Activated CD4-positive, alpha-beta T cell treated with anti-CD3 and anti-CD28 coated beads, Interleukin-2, amount 50 U/mL, for 1 hour (primary cell): ENCODE data around the gene HPCA.
A peak's percentile ranks its signal among the peaks of the same experiment; 100 is the strongest.
"Not testable (repeated sequence)": the region's sequence is repeated elsewhere in the genome, so short reads cannot be mapped to it uniquely, and the experiment has no call there.

Experiments used
- DNase-seq: peaks from one replicate; pipeline ENCODE4 v3.0.0-alpha.2; 2020

Gene HPCA

DNA sequence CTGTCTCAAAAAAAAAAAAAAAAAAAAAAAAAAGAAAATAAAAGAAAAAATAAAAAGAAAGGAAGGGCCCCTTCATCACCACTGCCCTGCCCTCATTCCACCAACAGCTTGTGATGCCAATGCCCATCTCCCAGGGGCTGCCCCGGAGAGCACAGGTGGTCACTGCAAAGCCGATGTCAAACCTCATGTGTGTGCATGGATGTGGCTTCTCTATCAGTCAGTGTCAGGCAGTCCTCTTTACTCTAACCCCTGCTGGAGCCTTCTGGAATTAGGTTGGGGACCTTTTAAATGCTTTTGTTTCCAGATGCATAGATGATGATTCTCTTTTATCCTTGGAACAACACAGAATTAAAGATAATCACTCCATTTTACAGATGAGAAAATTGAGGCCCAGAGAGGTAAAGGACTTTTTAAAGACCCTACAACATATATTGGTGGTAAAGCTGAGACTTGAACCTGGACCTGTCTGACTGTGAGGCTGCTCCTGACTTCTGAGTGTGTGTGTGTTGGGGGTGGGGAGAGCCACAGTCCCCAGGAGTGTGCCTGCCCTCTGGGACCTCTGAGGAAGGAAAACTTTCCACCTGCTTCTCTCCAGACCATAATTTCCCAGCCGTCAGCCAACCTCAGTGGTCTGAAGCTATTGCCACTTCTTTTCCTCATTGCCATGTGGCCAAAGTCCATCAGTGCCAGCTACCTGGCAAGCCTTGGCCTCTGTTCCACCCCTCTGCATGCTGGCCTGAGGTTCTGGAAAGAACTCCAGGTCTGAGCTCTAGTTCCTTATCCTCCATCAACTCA lies 17.9 kb downstream of the HPCA start:
- DNase-seq = no peak

DNA sequence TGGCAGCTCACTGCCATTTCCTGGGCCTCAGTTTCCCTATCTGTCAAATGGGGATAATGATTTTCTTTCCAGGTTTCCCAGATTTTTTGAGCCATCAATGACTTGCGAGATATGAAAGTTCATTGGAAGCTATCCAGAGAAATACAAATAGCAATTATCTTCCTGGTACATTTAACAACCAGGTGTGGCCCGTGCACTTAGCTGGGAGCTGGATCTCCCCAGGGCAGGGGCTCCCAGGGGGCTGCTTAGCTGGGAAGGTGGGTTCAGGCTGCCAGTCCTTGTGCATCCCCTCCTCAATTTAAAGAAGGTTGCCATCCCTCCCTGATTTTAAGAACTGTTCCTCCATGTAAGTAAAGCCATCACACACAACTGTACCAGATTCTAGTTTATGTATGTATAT lies 18.5 kb downstream of the HPCA start:
- no peak for DNase-seq

DNA sequence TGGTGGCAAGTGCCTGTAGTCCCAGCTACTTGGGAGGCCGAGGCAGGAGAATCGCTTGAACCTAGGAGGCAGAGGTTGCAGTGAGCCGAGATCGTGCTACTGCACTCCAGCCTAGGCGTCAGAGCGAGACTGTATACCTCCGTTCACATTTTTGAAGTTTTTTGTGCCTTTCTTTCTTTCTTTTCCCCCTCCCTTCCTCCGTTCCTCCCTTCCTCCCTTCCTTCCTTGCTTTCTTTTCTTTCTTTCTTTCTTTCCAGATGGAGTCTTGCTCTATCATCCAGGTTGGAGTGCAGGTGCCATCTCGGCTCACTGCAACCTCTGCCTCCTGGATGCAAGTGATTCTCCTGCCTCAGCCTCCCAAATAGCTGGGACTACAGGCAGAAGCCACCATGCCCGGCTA lies 19.3 kb downstream of the HPCA start:
- not testable (repeated sequence) for DNase-seq

DNA sequence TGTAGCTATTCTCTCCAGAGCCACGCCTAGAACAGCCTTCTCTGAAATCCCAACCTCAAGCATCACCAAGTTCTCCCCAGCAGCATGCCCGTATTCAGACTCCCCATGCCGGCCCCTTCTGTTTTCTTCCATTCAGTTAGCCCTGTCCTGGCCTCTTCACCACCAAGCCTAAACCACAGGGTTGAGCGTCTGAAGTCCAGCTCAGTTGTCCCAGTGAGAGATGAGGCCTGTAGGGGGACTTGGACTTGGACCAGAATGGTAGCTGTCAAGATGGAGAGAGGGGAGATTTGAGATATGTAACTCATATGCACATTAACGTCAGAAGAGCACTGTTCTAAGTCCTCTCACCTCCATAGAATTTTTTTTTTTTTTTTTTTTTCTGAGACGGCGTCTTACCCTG lies 20.4 kb downstream of the HPCA start:
- DNase-seq = no peak

DNA sequence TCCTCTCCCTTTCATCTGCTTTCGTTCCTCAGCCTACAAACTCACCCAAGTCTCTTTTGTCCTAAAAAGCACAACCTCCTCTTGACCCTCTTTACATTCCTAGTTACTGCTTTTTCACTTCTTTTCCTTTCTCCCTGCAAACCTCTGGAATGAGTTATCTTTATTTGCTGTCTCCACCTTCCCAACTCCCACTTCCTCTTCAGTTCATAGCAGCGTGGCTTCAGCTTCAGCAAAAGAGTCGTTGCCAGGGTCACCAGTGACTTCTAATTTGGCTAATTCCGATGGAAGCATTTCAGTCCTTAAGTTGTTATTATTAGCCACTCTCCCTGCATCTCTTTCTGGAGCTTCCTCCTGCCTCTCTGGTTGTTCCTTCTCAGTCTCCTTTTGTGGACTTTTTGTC lies 21.1 kb downstream of the HPCA start:
- no peak for DNase-seq

DNA sequence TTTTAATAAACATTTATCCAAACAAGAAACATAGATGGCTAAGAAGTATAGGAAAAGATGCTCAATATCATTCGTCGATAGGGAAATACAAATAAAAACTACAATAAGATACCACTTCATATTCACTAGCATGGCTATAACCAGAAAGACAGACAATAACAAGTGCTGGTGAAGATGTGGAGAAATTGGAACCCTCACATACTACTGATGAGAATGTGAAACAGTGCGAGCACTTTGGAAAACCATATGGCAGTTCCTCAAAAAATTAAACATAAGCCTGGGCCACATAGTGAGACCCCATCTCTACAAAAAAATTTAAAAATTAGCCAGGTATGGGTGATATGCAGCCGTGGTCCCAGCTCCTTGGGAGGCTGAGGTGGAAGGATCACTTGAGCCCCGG lies 24.0 kb downstream of the HPCA start:
- no peak for DNase-seq

DNA sequence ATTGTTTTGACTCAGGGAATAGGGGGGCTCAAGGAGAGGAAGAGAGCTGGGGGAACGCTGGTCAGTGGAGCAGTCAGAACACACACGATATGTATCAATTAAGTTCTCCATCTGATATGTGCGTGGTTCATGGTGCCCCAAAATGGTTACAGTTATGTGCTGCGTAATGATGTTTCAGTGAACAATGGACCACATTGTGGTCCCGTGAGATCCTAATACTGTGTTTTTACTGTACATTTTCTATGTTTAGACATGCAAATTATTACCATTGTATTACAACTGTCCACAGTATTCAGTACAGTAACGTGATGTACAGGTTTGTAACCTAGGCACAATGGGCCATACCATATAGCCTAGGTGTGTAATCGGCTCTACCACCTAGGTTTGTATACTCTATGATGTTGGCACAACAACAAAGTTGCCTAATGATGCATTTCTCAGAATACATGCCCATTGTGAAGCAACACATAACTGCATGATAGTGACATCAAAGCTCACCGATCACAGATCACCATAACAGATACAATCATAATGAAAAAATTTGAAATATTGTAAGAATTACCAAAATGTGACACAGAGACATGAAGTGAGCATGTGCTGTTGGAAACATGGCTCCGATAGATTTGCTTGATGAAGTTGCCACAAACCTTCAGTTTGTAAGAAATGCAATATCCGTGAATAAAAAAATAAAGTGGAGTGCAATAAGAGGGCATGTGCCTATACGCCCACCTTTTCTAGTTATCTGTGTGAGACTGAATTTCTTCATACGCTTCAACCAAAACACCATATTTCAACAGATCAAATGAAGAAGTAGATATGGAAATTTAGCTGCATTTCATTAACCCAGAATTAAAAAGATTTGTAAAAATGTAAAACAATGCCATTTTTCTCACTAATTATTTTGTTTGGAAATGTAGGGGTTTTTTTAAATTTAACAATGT lies 29.7 kb downstream of the HPCA start:
- DNase-seq = no peak

DNA sequence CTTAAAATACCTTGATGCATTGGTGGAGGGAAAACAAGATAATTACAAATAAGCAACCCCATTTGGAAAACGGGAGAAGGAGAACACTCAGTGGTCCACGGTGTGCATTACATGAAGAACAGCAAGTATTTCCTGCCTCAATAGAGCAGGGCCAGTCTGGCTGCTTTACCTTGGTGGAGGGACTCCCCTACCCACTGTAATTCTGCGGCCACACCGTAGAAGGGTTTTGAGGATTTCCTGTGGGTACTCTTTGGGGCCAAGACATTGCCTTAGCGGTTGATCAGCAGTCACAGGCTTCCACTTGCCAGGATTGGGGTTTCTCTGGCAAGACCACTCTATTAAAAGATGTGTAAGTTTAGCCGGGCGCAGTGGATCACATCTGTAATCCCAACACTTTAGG lies 31.2 kb downstream of the HPCA start:
- DNase-seq = no peak

DNA sequence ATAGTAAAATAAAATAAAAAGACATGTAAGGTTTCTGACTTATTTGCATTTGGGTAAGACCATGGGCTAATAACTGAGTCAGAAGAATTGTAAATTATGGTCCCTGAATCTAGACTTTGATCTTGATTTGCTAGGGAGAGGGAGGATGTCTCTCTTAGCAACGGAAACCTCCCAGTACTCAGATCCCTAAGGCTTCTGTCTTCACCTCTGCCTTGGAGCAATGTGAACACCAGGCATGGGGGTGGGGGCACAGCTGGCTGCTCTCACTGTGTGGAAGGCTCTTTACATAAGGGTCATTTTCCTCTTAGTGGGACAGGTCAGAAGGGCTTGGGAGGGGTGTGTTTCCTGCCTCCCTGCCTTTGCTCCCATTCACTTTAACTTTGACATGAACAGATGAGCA lies 31.9 kb downstream of the HPCA start:
- no peak for DNase-seq

DNA sequence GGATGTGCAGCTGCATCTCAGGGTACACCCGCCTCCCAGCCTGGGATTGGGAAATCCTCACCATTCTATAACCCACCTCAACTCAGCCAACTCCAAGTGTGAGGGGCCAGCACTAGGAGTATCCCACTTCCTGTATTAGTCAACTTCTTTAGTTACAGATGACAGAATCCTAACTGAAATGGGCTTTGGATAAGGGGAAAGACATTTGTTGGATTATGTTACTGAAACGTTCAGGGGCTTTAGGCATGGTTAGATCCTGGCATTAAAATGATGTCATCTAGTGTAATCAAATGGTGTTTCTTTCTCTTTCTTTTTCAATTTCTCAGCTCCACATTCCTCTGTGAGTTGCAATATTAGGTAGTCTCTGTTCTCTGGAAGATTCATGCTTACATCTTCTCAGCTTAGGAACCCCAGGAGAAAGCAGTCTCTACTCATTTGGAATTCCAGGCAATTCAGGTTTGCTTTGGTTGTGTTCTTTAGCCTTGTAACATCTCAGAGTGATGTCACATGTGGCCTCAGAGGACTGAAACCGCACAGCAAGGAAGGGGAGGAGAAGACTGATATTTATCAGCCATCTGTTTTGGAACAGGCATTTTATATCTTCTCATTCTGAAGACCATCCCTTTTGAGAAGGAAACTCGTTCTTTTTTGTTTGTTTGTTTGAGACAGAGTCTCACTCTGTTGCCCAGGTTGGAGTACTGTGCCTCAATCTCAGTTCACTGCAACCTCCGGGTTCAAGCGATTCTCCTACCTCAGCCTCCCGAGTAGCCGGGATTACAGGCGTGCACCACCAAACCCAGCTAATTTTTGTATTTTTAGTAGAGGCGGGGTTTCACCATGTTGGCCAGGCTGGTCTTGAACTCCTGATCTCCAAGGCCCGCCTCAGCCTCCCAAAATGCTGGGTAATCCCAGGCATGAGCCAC lies 33.8 kb downstream of the HPCA start:
- DNase-seq = no peak

DNA sequence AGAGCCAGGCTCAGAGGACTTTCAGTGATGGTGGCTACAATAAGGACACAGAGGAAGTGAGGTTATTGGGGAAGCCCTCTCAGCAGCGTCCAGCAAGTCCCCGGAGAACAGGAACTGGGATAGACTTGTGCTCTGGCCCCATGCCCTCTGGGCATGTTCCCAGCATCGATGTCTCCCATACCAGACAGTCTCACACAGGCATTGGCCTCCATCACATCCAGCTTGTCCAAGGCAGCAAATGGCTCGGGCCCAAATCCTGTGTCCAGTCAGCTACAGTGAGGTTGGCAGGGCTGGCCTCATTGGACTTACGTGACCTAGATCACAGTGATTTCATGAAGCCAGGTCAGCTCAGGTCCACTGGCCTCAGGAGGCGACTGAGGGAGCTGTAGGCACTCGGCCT lies 34.5 kb downstream of the HPCA start:
- DNase-seq = no peak

DNA sequence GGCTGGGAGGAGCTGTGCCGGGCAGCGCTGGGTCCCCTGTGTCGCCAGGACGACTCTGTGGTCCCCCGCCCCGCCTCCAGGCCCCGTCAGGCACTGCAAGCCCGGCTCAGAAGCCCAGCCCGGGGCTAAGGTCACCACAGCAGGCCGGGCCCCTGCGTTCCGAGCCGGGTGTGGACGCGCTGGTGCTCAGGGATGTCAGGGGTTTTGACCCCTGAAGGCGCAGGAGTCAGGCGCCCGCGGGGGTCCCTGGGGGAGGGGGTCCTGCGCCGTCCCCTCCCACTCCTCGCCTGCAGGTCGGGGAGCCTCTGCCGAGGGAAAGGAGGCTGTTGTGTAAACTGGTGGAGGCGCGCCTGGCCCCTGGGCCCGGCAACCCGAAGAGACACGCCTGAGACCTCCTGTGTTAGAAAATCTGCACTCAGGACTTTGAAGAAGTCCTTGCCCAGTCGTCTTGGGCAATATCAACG lies 38.6 kb downstream of the HPCA start:
- DNase-seq = no peak

DNA sequence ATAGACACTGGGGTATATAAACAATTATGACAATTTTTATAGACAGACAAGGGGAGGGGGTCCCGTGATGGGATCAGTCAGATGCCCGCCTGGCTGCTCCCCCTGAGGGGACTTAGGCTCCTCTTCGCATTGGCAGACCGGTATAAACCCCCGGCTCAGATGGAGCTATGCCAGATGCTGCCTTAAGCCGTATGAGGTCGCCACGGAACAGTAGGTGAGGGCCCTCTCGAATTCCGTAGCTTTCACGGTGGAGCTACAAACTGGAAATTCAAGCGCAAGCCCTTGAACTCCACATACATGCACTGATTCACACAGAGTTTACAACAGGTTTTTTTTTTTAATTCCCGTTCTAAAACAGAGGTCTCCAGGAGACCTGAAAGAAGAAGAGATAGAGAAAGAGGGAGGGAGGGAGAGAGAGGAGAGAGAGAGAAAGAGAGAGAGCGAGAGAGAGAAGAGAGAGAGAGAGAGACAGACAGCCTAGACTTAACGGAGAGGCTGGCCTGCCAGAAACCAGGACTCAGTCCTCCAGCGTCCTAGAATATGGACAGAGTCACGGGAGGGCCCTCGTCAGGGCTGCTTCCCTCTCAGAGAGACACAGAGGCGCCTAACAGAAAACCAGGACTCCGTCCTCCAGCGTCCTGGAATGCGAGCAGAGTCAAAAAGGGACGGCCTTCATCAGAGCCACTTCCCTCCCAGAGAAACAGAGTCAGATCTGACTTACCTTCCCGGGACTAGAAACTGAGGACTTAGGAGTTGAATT lies 39.3 kb downstream of the HPCA start:
- peak; percentile 9 for DNase-seq

DNA sequence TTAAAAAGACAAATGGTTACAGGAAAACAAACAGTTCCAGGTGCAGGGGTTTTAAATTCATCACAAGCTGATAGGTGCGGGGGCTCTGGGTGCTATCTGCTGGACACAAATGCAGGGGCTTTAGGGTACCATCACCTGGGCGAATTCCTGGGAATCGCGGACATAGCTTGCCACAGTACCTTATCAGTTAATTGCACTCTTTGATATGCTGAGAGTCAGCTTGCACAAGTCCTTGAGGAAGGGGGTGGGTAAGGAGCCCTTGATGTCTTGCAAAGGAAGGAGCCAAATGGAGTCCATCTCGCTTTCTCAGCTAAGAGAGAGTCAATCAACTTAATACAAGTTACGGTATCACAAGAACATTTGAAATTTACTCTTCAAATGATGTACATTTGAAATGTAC lies 40.3 kb downstream of the HPCA start:
- no peak for DNase-seq

DNA sequence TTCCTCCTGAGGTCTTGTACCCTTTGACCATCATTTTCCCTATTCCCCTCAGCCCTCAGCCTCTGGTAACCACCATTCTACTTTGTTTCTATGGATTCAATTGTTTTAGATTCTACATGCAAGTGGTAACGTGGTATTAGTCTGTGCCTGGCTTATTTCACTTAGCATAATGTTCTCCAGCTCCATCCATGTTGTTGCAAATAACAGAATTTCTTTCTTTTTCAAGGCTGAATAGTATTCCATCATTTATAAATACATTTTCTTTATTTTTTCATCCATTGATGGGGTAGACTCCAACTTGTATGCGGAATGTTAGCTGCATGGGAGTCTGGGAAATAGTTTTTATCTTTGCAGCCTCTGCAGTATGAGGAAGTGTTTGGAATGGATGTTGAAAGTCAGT lies 41.1 kb downstream of the HPCA start:
- no peak for DNase-seq

DNA sequence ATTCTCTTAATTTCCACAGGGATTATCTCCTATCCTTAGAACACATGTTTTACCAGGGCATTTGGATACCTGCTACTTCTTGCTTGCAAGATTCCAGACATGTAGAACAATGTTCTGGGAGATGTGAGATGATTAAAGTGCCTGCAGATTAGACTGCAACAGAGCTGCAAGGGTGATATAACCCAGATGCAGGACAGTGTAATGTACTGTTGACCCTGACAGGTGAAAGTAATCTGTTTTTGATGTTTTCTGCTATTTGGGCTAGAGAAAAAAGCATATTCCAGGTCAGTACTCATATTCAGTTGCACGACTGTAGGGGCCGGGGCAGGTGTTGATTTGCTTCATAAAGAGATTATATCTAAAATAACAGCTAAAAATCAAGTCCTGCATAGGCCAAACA lies 42.0 kb downstream of the HPCA start:
- DNase-seq = no peak

DNA sequence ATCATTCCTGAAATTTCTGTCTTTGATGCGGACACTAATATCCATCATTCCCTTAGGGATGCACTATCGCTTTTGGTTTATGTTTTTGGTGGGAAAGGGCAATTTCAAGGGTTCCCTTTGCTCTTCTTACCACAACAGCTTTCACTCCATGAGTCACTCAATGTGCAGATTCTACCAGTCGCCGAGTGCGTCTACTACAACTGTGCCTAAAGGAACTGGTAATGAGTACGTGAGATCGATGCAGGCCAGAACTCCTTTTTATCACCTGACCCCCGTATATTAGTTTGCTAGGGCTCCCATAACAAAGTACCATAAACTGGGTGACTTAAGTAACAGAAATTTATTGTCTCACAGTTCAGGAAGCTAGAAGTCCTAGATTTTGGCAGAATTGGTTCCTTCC lies 42.4 kb downstream of the HPCA start:
- DNase-seq = no peak

DNA sequence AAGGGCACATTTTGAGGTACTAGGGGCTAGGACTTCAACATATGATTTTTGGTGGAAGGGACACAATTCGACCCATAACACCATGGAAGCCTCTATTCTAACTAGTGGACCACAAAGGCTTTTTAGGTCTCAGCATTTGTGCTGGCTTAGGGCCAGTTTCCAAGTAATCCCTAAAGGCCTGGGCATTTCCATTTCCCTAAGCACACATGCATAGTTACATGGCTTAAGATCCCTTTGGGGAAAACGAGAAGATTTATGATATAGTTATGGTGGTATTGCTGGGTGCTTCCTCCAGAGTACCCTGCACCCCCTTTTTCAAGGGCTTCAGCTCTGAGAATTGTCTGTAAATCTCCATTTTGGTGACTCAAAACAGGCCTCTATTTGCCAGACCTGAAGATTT lies 43.1 kb downstream of the HPCA start:
- DNase-seq = no peak

DNA sequence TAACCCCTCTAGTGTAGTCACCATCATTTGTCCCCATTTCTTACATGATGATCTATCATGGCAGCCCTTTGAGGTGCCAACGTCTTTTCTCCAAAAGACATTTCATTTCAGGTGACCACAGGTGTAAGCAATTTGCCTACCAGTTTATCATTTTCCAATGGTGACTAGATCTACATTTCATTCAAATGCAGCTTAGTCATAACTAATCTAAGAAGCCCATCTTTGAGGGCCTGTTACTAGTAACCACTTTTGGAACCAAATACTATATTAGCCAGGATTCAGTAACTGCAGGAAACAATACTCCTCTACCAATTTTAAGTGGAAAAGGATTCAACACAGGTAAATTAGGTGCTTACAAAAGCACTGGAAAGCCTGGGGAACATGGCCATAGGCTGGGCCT lies 45.5 kb downstream of the HPCA start:
- no peak for DNase-seq

DNA sequence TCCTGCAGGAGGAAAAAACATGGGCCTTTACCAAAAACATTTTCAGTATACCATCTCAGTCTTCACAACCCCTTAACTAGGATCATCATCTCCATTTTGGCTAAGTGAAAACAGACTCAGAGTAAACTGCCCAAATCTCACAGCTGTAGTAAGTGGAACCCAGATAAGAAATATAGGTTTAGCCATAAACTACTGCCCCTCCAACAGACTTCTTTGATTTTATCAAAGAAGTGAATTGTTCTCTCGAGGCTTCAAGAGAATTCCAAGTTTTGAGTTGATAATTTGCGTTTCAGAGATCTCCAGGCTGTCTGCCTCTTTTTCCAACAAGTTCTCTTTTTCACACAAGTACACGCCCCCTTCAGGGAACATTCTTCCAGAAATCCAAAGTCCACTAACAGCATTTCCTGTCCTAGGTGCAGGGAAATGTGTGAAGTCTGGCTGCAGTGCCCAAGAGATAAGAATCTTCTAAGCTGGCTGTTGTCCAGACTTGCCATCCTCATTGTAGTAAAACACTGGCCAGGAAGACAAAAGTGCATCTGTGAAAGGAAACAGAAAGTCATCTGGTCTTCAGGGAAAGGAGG lies 47.5 kb downstream of the HPCA start:
- DNase-seq = no peak

DNA sequence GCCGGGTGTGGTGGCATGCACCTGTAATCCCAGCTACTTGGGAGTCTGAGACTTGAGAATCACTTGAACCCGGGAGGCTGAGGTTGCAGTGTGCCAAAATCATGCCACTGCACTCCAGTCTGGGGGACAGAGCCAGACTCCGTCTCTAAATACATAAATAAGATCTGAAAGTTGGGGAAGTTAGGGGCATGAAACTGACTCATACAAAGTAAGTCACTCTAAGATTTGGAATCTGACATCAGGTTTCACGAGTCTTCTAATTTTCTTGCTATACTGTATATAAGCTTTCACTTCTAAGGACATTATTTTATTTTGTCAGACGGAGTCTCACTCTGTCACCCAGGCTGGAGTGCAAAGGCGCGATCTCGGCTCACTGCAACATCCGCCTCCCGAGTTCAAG lies 48.2 kb downstream of the HPCA start:
- no peak for DNase-seq

DNA sequence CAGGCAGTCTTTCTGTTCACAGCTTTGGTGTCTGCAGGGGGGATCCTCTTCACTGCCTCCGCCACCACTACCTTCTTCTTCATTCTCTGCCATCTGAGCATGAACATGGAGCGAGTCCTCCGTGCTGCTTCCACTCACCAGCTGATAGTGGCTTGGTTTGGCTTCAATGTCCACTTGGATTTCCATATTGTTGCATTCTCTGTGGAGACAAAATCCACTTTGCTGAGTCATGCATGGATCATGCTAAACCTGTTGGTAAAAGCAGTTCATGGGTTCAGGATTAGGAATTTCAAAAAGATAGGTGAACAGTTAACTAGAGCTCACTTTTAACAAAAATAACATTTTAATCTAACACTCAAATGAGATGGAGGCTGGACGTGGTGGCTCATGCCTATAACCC lies 50.8 kb downstream of the HPCA start:
- no peak for DNase-seq
